Measurements from ENCODE around the gene IMMP2L. TPM values are rescaled to one million over a fixed set of nuclear protein-coding genes. Genes with fewer than 3 reads are reported as not detected.

IMMP2L gene
- polyA plus RNA-seq, 1 donor (not counting 4 experiments of a cell fraction or from before 2014, with no cell fraction given): 14.1 TPM

GRCh38 chr7:111086532-111086931 is 475.8 kb downstream of the IMMP2L start:
- no peak for FAIRE-seq
- Histone ChIP-seq H4K20me1 (ENCODE audit: control insufficient read depth, extremely low read depth, insufficient read depth, low read length) (no peaks in the 10 kb centered on the region), H2AFZ (ENCODE audit: control insufficient read depth, low read length) (no peak overlapping the region), H3K9ac (ENCODE audit: control insufficient read depth, extremely low read depth, insufficient read depth, low read length) (no peak overlapping the region), H3K27ac (ENCODE audit: control insufficient read depth, insufficient read depth, low read length) (no peak overlapping the region), H3K4me2 (ENCODE audit: control insufficient read depth, extremely low read depth, insufficient read depth, low read depth, low read length) (no peak overlapping the region), H3K9me1 (ENCODE audit: control insufficient read depth, extremely low read depth, insufficient read depth, low read length) (no peaks in the 10 kb centered on the region), H3K27me3 (ENCODE audit: control insufficient read depth, extremely low read depth, insufficient read depth, low read length) (no peaks in the 10 kb centered on the region), H3K9me3 (ENCODE audit: control insufficient read depth, low read depth, low read length) (no peaks in the 10 kb centered on the region), H3K79me2 (ENCODE audit: control insufficient read depth, insufficient read depth, low read length) (no peaks in the 10 kb centered on the region), H3K4me3 (ENCODE audit: control insufficient read depth in 2 of 3, extremely low read depth in 1 of 3, insufficient read depth in 2 of 3, low read depth in 1 of 3, low read length in 3 of 3) (no peak overlapping the region), H3K4me1 (ENCODE audit: control insufficient read depth, extremely low read depth, insufficient read depth, low read length) (no peaks in the 10 kb centered on the region), H3K36me3 (ENCODE audit: control insufficient read depth in 2 of 2, extremely low read depth in 1 of 2, insufficient read depth in 2 of 2, low read length in 2 of 2) (no peaks in the 10 kb centered on the region)
- DNase-seq (ENCODE audit: low read depth, low spot score): no peak
- no peak for TF ChIP-seq CTCF (optimal IDR thresholded peaks at IDR 0.05 in 1 of 3, IDR thresholded peaks at IDR 0.05 in 1 of 3, conservative IDR thresholded peaks at IDR 0.05 in 1 of 3; ENCODE audit: extremely low read depth in 1 of 3, insufficient read depth in 2 of 3, low read length in 3 of 3)
- no peak for TF ChIP-seq EZH2 (IDR thresholded peaks at IDR 0.05; ENCODE audit: low read length)
- dilution Hi-C loops (cut with MboI; ENCODE audit: extremely low pct_ligation_motif_present, low sequenced_read_pairs): no loop called here

GRCh38 chr7:111085356-111085755 is 476.9 kb downstream of the IMMP2L start:
- no peak overlapping the region for H3K27ac ChIP-seq (ENCODE audit: control insufficient read depth, insufficient read depth, low read length)
- H3K4me3 ChIP-seq (ENCODE audit: control insufficient read depth in 2 of 3, extremely low read depth in 1 of 3, insufficient read depth in 2 of 3, low read depth in 1 of 3, low read length in 3 of 3): no peak overlapping the region
- no peaks in the 10 kb centered on the region for H3K36me3 ChIP-seq (ENCODE audit: control insufficient read depth in 2 of 2, extremely low read depth in 1 of 2, insufficient read depth in 2 of 2, low read length in 2 of 2)
- H2AFZ ChIP-seq (ENCODE audit: control insufficient read depth, low read length): no peak overlapping the region
- dilution Hi-C loops (cut with MboI; ENCODE audit: extremely low pct_ligation_motif_present, low sequenced_read_pairs): no loop called here
- H3K79me2 ChIP-seq (ENCODE audit: control insufficient read depth, insufficient read depth, low read length): no peaks in the 10 kb centered on the region
- H3K4me2 ChIP-seq (ENCODE audit: control insufficient read depth, extremely low read depth, insufficient read depth, low read depth, low read length): no peak overlapping the region
- no peaks in the 10 kb centered on the region for H4K20me1 ChIP-seq (ENCODE audit: control insufficient read depth, extremely low read depth, insufficient read depth, low read length)
- no peak overlapping the region for H3K9ac ChIP-seq (ENCODE audit: control insufficient read depth, extremely low read depth, insufficient read depth, low read length)
- H3K27me3 ChIP-seq (ENCODE audit: control insufficient read depth, extremely low read depth, insufficient read depth, low read length): no peaks in the 10 kb centered on the region
- no peaks in the 10 kb centered on the region for H3K9me1 ChIP-seq (ENCODE audit: control insufficient read depth, extremely low read depth, insufficient read depth, low read length)
- TF ChIP-seq EZH2 (IDR thresholded peaks at IDR 0.05; ENCODE audit: low read length) (no peak), CTCF (optimal IDR thresholded peaks at IDR 0.05 in 1 of 3, IDR thresholded peaks at IDR 0.05 in 1 of 3, conservative IDR thresholded peaks at IDR 0.05 in 1 of 3; ENCODE audit: extremely low read depth in 1 of 3, insufficient read depth in 2 of 3, low read length in 3 of 3) (no peak)
- FAIRE-seq (no peak), DNase-seq (ENCODE audit: low read depth, low spot score) (no peak)
- no peaks in the 10 kb centered on the region for H3K9me3 ChIP-seq (ENCODE audit: control insufficient read depth, low read depth, low read length)
- H3K4me1 ChIP-seq (ENCODE audit: control insufficient read depth, extremely low read depth, insufficient read depth, low read length): no peaks in the 10 kb centered on the region

Measured in keratinocyte (primary cell).